ENCODE data around the gene DTNA.

The DTNA gene

DNA sequence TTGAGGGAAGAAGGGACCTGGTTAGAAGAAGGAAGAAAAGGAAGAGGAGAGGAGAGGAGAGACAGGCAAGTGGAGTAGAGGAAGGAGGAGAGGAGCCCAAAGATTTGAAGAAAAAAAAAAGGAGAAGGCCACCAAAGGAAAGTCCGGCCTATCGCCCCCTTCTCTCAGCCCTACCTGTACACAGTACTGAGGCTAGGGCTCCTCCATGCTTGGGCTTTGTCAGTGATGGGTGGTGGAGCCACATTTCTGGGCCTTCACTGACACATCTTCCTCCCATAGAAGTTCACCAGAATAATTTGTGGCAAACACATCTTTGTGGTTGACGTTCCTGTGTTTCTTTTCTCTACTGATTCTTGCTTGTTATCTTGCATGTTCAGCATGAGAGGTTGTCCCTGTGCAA is 125.4 kb downstream of the DTNA start:
- Histone ChIP-seq H3K9me2 (replicated peaks; ENCODE audit: insufficient read depth, low read length) (no peaks in the 10 kb centered on the region), H3K27ac (ENCODE audit: low read length) (no peak overlapping the region), H3K4me1 (ENCODE audit: low read length) (no peaks in the 10 kb centered on the region), H3K9ac (ENCODE audit: low read length) (no peak overlapping the region), H3K27me3 (replicated peaks; ENCODE audit: insufficient read depth, low read length) (no peaks in the 10 kb centered on the region), H3K79me2 (ENCODE audit: low read length) (no peaks in the 10 kb centered on the region), H2AFZ (ENCODE audit: low read length) (no peak overlapping the region), H3K4me3 (ENCODE audit: low read length) (no peak overlapping the region), H3K4me2 (ENCODE audit: low read depth, low read length) (no peak overlapping the region), H3K36me3 (replicated peaks; ENCODE audit: insufficient read depth, low read length) (no peaks in the 10 kb centered on the region), H3K9me3 (replicated peaks; ENCODE audit: insufficient read depth, low read length) (no peaks in the 10 kb centered on the region), H3F3A (ENCODE audit: insufficient read depth, low read length) (no peaks in the 10 kb centered on the region), H4K20me1 (ENCODE audit: insufficient read depth, low read length) (no peaks in the 10 kb centered on the region)
- no peak for TF ChIP-seq EZH2 (optimal IDR thresholded peaks at IDR 0.05; ENCODE audit: low read depth, low read length)
- no peak for TF ChIP-seq EZH2phosphoT487 (IDR thresholded peaks at IDR 0.05; ENCODE audit: low read length)
- TF ChIP-seq, protein P1, sequence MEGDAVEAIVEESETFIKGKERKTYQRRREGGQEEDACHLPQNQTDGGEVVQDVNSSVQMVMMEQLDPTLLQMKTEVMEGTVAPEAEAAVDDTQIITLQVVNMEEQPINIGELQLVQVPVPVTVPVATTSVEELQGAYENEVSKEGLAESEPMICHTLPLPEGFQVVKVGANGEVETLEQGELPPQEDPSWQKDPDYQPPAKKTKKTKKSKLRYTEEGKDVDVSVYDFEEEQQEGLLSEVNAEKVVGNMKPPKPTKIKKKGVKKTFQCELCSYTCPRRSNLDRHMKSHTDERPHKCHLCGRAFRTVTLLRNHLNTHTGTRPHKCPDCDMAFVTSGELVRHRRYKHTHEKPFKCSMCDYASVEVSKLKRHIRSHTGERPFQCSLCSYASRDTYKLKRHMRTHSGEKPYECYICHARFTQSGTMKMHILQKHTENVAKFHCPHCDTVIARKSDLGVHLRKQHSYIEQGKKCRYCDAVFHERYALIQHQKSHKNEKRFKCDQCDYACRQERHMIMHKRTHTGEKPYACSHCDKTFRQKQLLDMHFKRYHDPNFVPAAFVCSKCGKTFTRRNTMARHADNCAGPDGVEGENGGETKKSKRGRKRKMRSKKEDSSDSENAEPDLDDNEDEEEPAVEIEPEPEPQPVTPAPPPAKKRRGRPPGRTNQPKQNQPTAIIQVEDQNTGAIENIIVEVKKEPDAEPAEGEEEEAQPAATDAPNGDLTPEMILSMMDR (IDR thresholded peaks at IDR 0.05; ENCODE audit: low read length) = no peak
- no peak for DNase-seq

DNA sequence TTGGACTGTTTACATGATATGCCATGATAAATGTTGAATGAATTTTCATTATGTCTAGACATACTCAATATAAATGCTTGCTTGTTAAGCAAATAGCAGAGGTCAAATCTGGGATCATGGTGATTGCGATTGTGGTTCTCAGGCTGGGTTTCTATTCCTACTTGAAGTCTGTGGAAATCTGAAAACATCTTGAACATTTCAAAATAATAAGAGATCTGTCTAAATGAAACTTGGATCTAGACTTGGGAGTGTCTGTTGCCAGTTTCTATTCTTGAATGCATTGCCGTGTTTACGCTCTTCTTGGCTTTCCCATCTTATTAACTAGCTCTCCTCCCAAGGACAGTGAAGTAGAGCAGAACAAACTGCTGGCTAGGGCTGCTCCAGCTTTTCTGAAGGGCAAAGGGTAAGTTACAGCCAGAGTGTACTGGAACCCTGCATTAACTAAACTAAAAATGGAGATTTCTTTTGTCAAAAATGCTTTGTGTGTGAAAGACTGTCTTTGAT is 127.7 kb downstream of the DTNA start:
- Histone ChIP-seq H3K9me2 (replicated peaks; ENCODE audit: insufficient read depth, low read length) (no peaks in the 10 kb centered on the region), H3K27ac (ENCODE audit: low read length) (no peak overlapping the region)
- TF ChIP-seq, protein P1 (IDR thresholded peaks at IDR 0.05; ENCODE audit: low read length) = no peak
- TF ChIP-seq EZH2phosphoT487 (IDR thresholded peaks at IDR 0.05; ENCODE audit: low read length) (no peak), EZH2 (optimal IDR thresholded peaks at IDR 0.05; ENCODE audit: low read depth, low read length) (no peak)

DNA sequence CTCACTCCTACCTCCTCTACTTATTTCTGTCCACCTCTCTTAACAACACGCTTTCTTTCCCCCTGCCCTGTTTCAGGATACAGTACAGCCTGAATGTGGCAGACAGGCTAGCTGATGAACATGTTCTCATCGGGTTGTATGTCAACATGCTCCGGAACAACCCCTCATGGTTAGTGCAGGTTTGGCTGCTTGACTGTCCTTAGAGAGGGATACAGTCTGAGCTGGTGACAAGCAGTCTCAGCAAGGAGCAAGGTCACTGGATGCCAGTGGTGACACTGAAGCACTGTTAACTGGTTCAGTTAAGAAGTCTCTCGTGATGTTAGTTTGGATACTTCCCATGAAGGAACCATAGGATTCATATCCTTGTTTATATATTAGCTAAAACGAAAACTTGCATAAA is 128.6 kb downstream of the DTNA start:
- Histone ChIP-seq H3K27ac (ENCODE audit: low read length) (no peak overlapping the region), H3K4me1 (ENCODE audit: low read length) (no peaks in the 10 kb centered on the region), H2AFZ (ENCODE audit: low read length) (no peak overlapping the region)

More for the DNA sequence above, 127.7 kb downstream of the DTNA start:
- no peaks in the 10 kb centered on the region for H4K20me1 ChIP-seq (ENCODE audit: insufficient read depth, low read length)
- H3K4me3 ChIP-seq (ENCODE audit: low read length) = no peak overlapping the region
- no peak overlapping the region for H3K4me2 ChIP-seq (ENCODE audit: low read depth, low read length)
- H3K9ac ChIP-seq (ENCODE audit: low read length) = no peak overlapping the region
- no peak overlapping the region for H2AFZ ChIP-seq (ENCODE audit: low read length)
- no peak for DNase-seq
- no peaks in the 10 kb centered on the region for H3K9me3 ChIP-seq (replicated peaks; ENCODE audit: insufficient read depth, low read length)
- no peaks in the 10 kb centered on the region for H3K79me2 ChIP-seq (ENCODE audit: low read length)
- H3K36me3 ChIP-seq (replicated peaks; ENCODE audit: insufficient read depth, low read length) = no peaks in the 10 kb centered on the region
- no peaks in the 10 kb centered on the region for H3K4me1 ChIP-seq (ENCODE audit: low read length)
- H3F3A ChIP-seq (ENCODE audit: insufficient read depth, low read length) = no peaks in the 10 kb centered on the region
- no peaks in the 10 kb centered on the region for H3K27me3 ChIP-seq (replicated peaks; ENCODE audit: insufficient read depth, low read length)

More for the DNA sequence above, 128.6 kb downstream of the DTNA start:
- Histone ChIP-seq H3K27me3 (replicated peaks; ENCODE audit: insufficient read depth, low read length) (no peaks in the 10 kb centered on the region), H3K79me2 (ENCODE audit: low read length) (no peaks in the 10 kb centered on the region), H3K9ac (ENCODE audit: low read length) (no peak overlapping the region), H3K4me2 (ENCODE audit: low read depth, low read length) (no peak overlapping the region), H3K36me3 (replicated peaks; ENCODE audit: insufficient read depth, low read length) (no peaks in the 10 kb centered on the region), H3K4me3 (ENCODE audit: low read length) (no peak overlapping the region), H3F3A (ENCODE audit: insufficient read depth, low read length) (no peaks in the 10 kb centered on the region), H3K9me3 (replicated peaks; ENCODE audit: insufficient read depth, low read length) (no peaks in the 10 kb centered on the region), H3K9me2 (replicated peaks; ENCODE audit: insufficient read depth, low read length) (no peaks in the 10 kb centered on the region), H4K20me1 (ENCODE audit: insufficient read depth, low read length) (no peaks in the 10 kb centered on the region)
- no peak for TF ChIP-seq EZH2 (optimal IDR thresholded peaks at IDR 0.05; ENCODE audit: low read depth, low read length)
- TF ChIP-seq, protein P1 (IDR thresholded peaks at IDR 0.05; ENCODE audit: low read length) = no peak
- TF ChIP-seq EZH2phosphoT487 (IDR thresholded peaks at IDR 0.05; ENCODE audit: low read length) = no peak
- no peak for DNase-seq

All from MM.1S (cell line).